HEK293 (cell line): ENCODE data around the gene C8A.
A peak's percentile ranks its signal among the peaks of the same experiment; 100 is the strongest.

Experiments
- CTCF ChIA-PET: fragments of 350-600 bp; formaldehyde crosslinking; extraction: SDS; loops from one replicate; lab custom pipeline; 2021; ENCODE audit warnings: antibody characterized with exemption; lab: Yijun Ruan, JAX
- POLR2A ChIA-PET: fragments of 300-600 bp; formaldehyde crosslinking; extraction: SDS; loops from one replicate; lab custom pipeline; 2020; ENCODE audit warnings: antibody characterized with exemption, inconsistent platforms; lab: Yijun Ruan, JAX
- H3K27ac ChIP-seq: fragments of 200-500 bp; sonication (Bioruptor generic); 2 replicates; pipeline ENCODE4 v1.5.1; 2014; ENCODE audit warnings: low read depth, low read length, control low read depth, inconsistent platforms; ENCODE audit errors: extremely low read depth
- H3K36me3 ChIP-seq, 2 experiments: fragments of 200-500 bp in 1 of 2; sonication (Bioruptor generic) in 1 of 2; 1 replicate in 1 of 2; 2 replicates in 1 of 2; pipeline ENCODE4 v1.5.1; 2014 to 2017; ENCODE audit warnings: inconsistent platforms in 2 of 2, low read length in 2 of 2; ENCODE audit not compliant: control insufficient read depth in 2 of 2, insufficient read depth in 1 of 2
- H3K4me1 ChIP-seq: fragments of 200-500 bp; sonication (Bioruptor generic); 2 replicates; pipeline ENCODE4 v1.5.1; 2014; ENCODE audit warnings: mild to moderate bottlenecking, low read length, inconsistent platforms; ENCODE audit not compliant: control insufficient read depth, insufficient read depth
- H3K4me3 ChIP-seq: 2 replicates; pipeline ENCODE4 v1.5.1; 2011; ENCODE audit warnings: low read depth, mild to moderate bottlenecking, control low read depth, low read length, moderate library complexity
- H3K9me3 ChIP-seq: fragments of 200-500 bp; sonication (Bioruptor generic); 2 replicates; pipeline ENCODE4 v1.5.1; 2014; ENCODE audit warnings: low read depth, low read length, inconsistent platforms; ENCODE audit not compliant: control insufficient read depth, insufficient read depth
- GLI4 ChIP-seq: fragments of 450-650 bp; formaldehyde crosslinking; IDR thresholded peaks from 2 replicates; pipeline ENCODE4 v1.5.1; 2016; ENCODE audit warnings: missing biosample characterization, missing genetic modification characterization
- GLIS1 ChIP-seq: fragments of 450-650 bp; formaldehyde crosslinking; IDR thresholded peaks from 2 replicates; pipeline ENCODE4 v1.5.1; 2016; ENCODE audit warnings: missing biosample characterization, missing genetic modification characterization
- IKZF3 ChIP-seq: fragments of 450-650 bp; IDR thresholded peaks from 2 replicates; pipeline ENCODE4 v1.5.0; 2018; ENCODE audit warnings: missing biosample characterization, mild to moderate bottlenecking, missing genetic modification characterization, moderate library complexity
- SCRT2 ChIP-seq: fragments of 450-650 bp; formaldehyde crosslinking; IDR thresholded peaks from 2 replicates; pipeline ENCODE4 v1.5.1; 2016; ENCODE audit warnings: missing biosample characterization, missing genetic modification characterization
- SP2 ChIP-seq: fragments of 450-650 bp; formaldehyde crosslinking; IDR thresholded peaks from 2 replicates; pipeline ENCODE4 v1.5.1; 2016; ENCODE audit warnings: missing biosample characterization, missing genetic modification characterization
- TRIM28 ChIP-seq: IDR thresholded peaks from 2 replicates; pipeline ENCODE4 v1.6.1; 2011; ENCODE audit warnings: low read length, control low read depth, borderline replicate concordance
- ZEB2 ChIP-seq: fragments of 450-650 bp; formaldehyde crosslinking; IDR thresholded peaks from 2 replicates; pipeline ENCODE4 v1.5.1; 2016; ENCODE audit warnings: missing biosample characterization, missing genetic modification characterization
- ZFP3 ChIP-seq: fragments of 450-650 bp; formaldehyde crosslinking; IDR thresholded peaks from 2 replicates; pipeline ENCODE4 v1.5.1; 2016; ENCODE audit warnings: low read depth, missing biosample characterization, missing genetic modification characterization
- ZNF10 ChIP-seq: fragments of 450-650 bp; formaldehyde crosslinking; IDR thresholded peaks from 2 replicates; pipeline ENCODE4 v1.5.1; 2017; ENCODE audit warnings: missing biosample characterization, missing genetic modification characterization
- ZNF112 ChIP-seq: fragments of 450-650 bp; formaldehyde crosslinking; IDR thresholded peaks from 2 replicates; pipeline ENCODE4 v1.5.0; 2017; ENCODE audit warnings: missing biosample characterization, missing genetic modification characterization
- ZNF184 ChIP-seq: fragments of 450-650 bp; IDR thresholded peaks from 2 replicates; pipeline ENCODE4 v1.5.1; 2018; ENCODE audit warnings: missing biosample characterization, mild to moderate bottlenecking, missing genetic modification characterization
- ZNF302 ChIP-seq: fragments of 450-650 bp; formaldehyde crosslinking; IDR thresholded peaks from 2 replicates; pipeline ENCODE4 v1.5.1; 2016; ENCODE audit warnings: missing biosample characterization, missing genetic modification characterization, low read depth
- ZNF324 ChIP-seq: fragments of 450-650 bp; formaldehyde crosslinking; IDR thresholded peaks from 2 replicates; pipeline ENCODE4 v1.5.1; 2016; ENCODE audit warnings: missing biosample characterization, missing genetic modification characterization
- ZNF335 ChIP-seq: fragments of 450-650 bp; formaldehyde crosslinking; conservative IDR thresholded peaks from 2 replicates; pipeline ENCODE4 v1.5.1; 2016; ENCODE audit warnings: missing biosample characterization, missing genetic modification characterization
- ZNF354C ChIP-seq: fragments of 450-650 bp; formaldehyde crosslinking; IDR thresholded peaks from 2 replicates; pipeline ENCODE4 v1.5.1; 2016; ENCODE audit warnings: missing biosample characterization, missing genetic modification characterization, low read depth, borderline replicate concordance
- ZNF404 ChIP-seq: fragments of 450-650 bp; formaldehyde crosslinking; IDR thresholded peaks from 2 replicates; pipeline ENCODE4 v1.5.1; 2017; ENCODE audit warnings: missing biosample characterization, missing genetic modification characterization
- ZNF416 ChIP-seq: fragments of 450-650 bp; formaldehyde crosslinking; IDR thresholded peaks from 2 replicates; pipeline ENCODE4 v1.5.1; 2016; ENCODE audit warnings: missing biosample characterization, missing genetic modification characterization
- ZNF560 ChIP-seq: fragments of 450-650 bp; formaldehyde crosslinking; IDR thresholded peaks from 2 replicates; pipeline ENCODE4 v1.5.1; 2017; ENCODE audit warnings: missing biosample characterization, missing genetic modification characterization, borderline replicate concordance
- ZNF654 ChIP-seq: fragments of 450-650 bp; formaldehyde crosslinking; IDR thresholded peaks from 2 replicates; pipeline ENCODE4 v1.5.1; 2016; ENCODE audit warnings: low read depth, missing biosample characterization, missing genetic modification characterization
- ZNF660 ChIP-seq: fragments of 450-650 bp; IDR thresholded peaks from 2 replicates; pipeline ENCODE4 v1.5.1; 2018; ENCODE audit warnings: missing biosample characterization, mild to moderate bottlenecking, missing genetic modification characterization
- TF ChIP-seq, protein P1 (sequence below): fragments of 450-650 bp; formaldehyde crosslinking; IDR thresholded peaks from 2 replicates; pipeline ENCODE4 v1.5.1; 2016; ENCODE audit warnings: missing biosample characterization, missing genetic modification characterization
- TF ChIP-seq, protein P2 (sequence below): fragments of 450-650 bp; formaldehyde crosslinking; IDR thresholded peaks from 2 replicates; pipeline ENCODE4 v1.5.1; 2016; ENCODE audit warnings: missing biosample characterization, missing genetic modification characterization
- TF ChIP-seq, protein P3 (sequence below): fragments of 450-650 bp; formaldehyde crosslinking; IDR thresholded peaks from 2 replicates; pipeline ENCODE4 v1.5.1; 2017; ENCODE audit warnings: missing biosample characterization, missing genetic modification characterization
- TF ChIP-seq, protein P4 (sequence below): IDR thresholded peaks from 2 replicates; pipeline ENCODE4 v1.6.1; 2011; ENCODE audit warnings: mild to moderate bottlenecking, low read depth, low read length, borderline replicate concordance
- TF ChIP-seq, protein P5 (sequence below): fragments of 450-650 bp; formaldehyde crosslinking; IDR thresholded peaks from 2 replicates; pipeline ENCODE4 v1.5.1; 2016; ENCODE audit warnings: missing biosample characterization, missing genetic modification characterization

Gene C8A

DNA sequence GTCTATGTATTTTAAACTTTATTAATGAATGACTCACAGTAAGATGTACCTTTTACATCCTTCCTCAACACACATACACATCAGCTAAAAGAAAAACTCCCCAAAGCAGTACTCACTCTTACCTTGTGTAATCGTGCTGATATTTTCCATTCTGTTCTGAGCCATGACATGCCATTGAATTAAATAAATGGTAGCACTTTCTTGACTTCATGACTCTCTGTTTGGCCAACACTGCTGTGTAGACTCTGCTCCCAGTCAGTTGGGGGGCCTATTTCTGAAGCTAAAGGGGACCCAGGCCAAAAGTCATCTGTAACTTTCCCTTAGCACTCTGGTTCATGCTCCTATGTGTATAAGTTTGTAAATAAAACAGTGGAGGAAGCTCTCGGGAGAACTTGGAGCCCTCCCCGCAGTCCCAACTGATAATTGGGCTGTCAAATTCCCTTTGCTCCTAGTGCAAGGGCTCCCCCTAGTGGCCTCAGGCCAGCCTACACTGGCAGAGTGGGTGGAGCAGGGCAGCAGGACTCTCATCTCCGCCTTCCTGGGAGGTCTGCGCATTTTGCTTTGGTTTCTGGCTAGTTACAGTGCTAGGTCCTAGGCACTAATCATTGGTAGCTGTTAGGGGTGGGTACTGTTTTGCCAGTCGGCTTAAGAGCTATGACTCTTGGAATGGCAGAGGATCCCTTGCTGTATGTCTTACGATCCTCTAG is 33.7 kb upstream of the C8A start (continued):
- TF ChIP-seq, protein P1, sequence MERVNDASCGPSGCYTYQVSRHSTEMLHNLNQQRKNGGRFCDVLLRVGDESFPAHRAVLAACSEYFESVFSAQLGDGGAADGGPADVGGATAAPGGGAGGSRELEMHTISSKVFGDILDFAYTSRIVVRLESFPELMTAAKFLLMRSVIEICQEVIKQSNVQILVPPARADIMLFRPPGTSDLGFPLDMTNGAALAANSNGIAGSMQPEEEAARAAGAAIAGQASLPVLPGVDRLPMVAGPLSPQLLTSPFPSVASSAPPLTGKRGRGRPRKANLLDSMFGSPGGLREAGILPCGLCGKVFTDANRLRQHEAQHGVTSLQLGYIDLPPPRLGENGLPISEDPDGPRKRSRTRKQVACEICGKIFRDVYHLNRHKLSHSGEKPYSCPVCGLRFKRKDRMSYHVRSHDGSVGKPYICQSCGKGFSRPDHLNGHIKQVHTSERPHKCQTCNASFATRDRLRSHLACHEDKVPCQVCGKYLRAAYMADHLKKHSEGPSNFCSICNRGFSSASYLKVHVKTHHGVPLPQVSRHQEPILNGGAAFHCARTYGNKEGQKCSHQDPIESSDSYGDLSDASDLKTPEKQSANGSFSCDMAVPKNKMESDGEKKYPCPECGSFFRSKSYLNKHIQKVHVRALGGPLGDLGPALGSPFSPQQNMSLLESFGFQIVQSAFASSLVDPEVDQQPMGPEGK = peak; percentile 57; the same call in 1 of the 2 replicates
- TF ChIP-seq ZEB2 (tag by site-specific recombination) (0 out of 2 replicates have a peak, but pooled peaks have one; percentile 29), ZNF654 (tag by site-specific recombination) (peak; percentile 93), ZNF660 (tag by site-specific recombination) (peak; percentile 83), SCRT2 (tag by site-specific recombination) (no peak), TRIM28 (peak; percentile 81), ZNF10 (0 out of 2 replicates have a peak, but pooled peaks have one; percentile 45), ZFP3 (tag by site-specific recombination) (no peak), GLIS1 (tag by site-specific recombination) (peak; percentile 88), ZNF112 (tag by site-specific recombination) (no peak), IKZF3 (tag by site-specific recombination) (0 out of 2 replicates have a peak, but pooled peaks have one; percentile 33)
- TF ChIP-seq, protein P2, sequence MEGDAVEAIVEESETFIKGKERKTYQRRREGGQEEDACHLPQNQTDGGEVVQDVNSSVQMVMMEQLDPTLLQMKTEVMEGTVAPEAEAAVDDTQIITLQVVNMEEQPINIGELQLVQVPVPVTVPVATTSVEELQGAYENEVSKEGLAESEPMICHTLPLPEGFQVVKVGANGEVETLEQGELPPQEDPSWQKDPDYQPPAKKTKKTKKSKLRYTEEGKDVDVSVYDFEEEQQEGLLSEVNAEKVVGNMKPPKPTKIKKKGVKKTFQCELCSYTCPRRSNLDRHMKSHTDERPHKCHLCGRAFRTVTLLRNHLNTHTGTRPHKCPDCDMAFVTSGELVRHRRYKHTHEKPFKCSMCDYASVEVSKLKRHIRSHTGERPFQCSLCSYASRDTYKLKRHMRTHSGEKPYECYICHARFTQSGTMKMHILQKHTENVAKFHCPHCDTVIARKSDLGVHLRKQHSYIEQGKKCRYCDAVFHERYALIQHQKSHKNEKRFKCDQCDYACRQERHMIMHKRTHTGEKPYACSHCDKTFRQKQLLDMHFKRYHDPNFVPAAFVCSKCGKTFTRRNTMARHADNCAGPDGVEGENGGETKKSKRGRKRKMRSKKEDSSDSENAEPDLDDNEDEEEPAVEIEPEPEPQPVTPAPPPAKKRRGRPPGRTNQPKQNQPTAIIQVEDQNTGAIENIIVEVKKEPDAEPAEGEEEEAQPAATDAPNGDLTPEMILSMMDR (tag by site-specific recombination) = peak; percentile 61; the same call in 1 of the 2 replicates

DNA sequence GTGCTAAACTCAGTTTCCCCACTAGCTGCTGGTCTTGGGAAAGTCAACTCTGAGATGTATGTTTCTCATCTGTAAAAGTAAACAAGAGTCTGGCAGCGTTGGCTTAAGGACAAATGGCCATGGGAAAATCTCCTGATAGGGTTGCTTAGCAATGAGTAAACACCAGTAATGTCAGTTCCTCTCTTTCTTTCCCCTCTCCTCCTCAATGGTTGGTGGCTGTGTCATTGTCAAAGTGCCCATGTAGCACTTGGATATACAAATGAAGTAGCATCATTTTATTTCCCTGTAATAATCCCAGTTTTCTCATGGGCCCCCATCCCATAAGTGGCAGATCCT is 33.2 kb upstream of the C8A start:
- no peaks in the 10 kb centered on the region for H3K4me1 ChIP-seq
- POLR2A ChIA-PET = no interaction called here
- H3K27ac ChIP-seq = no peak overlapping the region
- no peaks in the 10 kb centered on the region for H3K36me3 ChIP-seq
- TF ChIP-seq ZNF335 (tag by site-specific recombination) = no peak
- peak; percentile 40; the same call in 1 of the 2 replicates for TF ChIP-seq GLIS1 (tag by site-specific recombination)
- TF ChIP-seq, all 188 proteins: peak for 1
- CTCF ChIA-PET = interaction anchor here (0.6 to 3.7 kb wide), 23 partner anchors 11 to 1537 kb away, joined by 3 to 28 read pairs (median 4); no protein-coding TSS in a partner anchor
- no peaks in the 10 kb centered on the region for H3K9me3 ChIP-seq
- no peak overlapping the region for H3K4me3 ChIP-seq

DNA sequence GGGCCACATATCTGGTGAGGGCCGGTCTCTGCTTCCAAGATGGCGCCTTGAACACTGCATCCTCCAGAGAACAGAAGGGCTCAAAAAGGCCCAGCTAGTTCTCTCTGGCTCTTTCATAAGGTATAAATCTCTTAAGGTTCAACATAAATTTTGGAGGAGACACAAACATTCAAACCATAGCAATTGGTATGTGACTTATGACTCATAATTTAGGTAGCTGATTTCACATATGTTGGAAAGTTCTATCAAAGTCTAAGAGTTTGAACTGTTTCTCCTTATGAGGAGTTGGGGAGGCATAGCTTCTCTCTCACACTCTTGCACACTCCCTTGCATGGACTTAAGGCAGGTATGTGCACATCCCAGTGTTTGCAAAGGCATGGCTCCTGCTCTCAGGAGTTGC is 30.3 kb upstream of the C8A start:
- no peaks in the 10 kb centered on the region for H3K4me1 ChIP-seq
- H3K4me3 ChIP-seq = no peak overlapping the region
- ChIA-PET CTCF (interaction anchor here (0.5 to 0.7 kb wide), 3 partner anchors 18 to 1617 kb away, joined by 3 read pairs; no protein-coding TSS in a partner anchor), POLR2A (no interaction called here)
- H3K27ac ChIP-seq = no peak overlapping the region
- no peaks in the 10 kb centered on the region for H3K36me3 ChIP-seq
- H3K9me3 ChIP-seq = no peaks in the 10 kb centered on the region
- TF ChIP-seq, protein P3, sequence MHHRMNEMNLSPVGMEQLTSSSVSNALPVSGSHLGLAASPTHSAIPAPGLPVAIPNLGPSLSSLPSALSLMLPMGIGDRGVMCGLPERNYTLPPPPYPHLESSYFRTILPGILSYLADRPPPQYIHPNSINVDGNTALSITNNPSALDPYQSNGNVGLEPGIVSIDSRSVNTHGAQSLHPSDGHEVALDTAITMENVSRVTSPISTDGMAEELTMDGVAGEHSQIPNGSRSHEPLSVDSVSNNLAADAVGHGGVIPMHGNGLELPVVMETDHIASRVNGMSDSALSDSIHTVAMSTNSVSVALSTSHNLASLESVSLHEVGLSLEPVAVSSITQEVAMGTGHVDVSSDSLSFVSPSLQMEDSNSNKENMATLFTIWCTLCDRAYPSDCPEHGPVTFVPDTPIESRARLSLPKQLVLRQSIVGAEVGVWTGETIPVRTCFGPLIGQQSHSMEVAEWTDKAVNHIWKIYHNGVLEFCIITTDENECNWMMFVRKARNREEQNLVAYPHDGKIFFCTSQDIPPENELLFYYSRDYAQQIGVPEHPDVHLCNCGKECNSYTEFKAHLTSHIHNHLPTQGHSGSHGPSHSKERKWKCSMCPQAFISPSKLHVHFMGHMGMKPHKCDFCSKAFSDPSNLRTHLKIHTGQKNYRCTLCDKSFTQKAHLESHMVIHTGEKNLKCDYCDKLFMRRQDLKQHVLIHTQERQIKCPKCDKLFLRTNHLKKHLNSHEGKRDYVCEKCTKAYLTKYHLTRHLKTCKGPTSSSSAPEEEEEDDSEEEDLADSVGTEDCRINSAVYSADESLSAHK (tag by site-specific recombination) = no peak
- TF ChIP-seq ZNF324 (tag by site-specific recombination) = no peak
- no peak for TF ChIP-seq ZNF302
- no peak for TF ChIP-seq SP2
- no peak for TF ChIP-seq ZNF416 (tag by site-specific recombination)
- TF ChIP-seq, protein P4, sequence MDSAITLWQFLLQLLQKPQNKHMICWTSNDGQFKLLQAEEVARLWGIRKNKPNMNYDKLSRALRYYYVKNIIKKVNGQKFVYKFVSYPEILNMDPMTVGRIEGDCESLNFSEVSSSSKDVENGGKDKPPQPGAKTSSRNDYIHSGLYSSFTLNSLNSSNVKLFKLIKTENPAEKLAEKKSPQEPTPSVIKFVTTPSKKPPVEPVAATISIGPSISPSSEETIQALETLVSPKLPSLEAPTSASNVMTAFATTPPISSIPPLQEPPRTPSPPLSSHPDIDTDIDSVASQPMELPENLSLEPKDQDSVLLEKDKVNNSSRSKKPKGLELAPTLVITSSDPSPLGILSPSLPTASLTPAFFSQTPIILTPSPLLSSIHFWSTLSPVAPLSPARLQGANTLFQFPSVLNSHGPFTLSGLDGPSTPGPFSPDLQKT = no peak
- no peak for TF ChIP-seq ZNF560 (tag by site-specific recombination)
- no peak for TF ChIP-seq ZNF184 (tag by site-specific recombination)
- no peak for TF ChIP-seq ZNF354C
- TF ChIP-seq ZNF404 = no peak
- TF ChIP-seq GLI4 (tag by site-specific recombination) = no peak
- TF ChIP-seq, protein P5, sequence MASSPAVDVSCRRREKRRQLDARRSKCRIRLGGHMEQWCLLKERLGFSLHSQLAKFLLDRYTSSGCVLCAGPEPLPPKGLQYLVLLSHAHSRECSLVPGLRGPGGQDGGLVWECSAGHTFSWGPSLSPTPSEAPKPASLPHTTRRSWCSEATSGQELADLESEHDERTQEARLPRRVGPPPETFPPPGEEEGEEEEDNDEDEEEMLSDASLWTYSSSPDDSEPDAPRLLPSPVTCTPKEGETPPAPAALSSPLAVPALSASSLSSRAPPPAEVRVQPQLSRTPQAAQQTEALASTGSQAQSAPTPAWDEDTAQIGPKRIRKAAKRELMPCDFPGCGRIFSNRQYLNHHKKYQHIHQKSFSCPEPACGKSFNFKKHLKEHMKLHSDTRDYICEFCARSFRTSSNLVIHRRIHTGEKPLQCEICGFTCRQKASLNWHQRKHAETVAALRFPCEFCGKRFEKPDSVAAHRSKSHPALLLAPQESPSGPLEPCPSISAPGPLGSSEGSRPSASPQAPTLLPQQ = no peak
